Measurements from ENCODE around the gene AWAT2.
"Not testable (repeated sequence)": the region's sequence is repeated elsewhere in the genome, so short reads cannot be mapped to it uniquely, and the experiment has no call there.

The AWAT2 gene

GRCh38 chrX:70041993-70042392 is 7.7 kb downstream of the AWAT2 start:
- DNase-seq: no peak

- no peak for DNase-seq
Measured at GRCh38 chrX:70039758-70040157, 10.0 kb downstream of the AWAT2 start.

GRCh38 chrX:70038951-70039350 is 10.8 kb downstream of the AWAT2 start:
- no peak for DNase-seq

- DNase-seq: no peak
Measured at GRCh38 chrX:70038515-70038914, 11.2 kb downstream of the AWAT2 start.

GRCh38 chrX:70034646-70035045 is 15.1 kb downstream of the AWAT2 start:
- no peak for DNase-seq

- peak; percentile 6 for DNase-seq
Measured at GRCh38 chrX:70033348-70034051, 16.2 kb downstream of the AWAT2 start.

- DNase-seq: no peak
Measured at GRCh38 chrX:70032792-70033191, 16.9 kb downstream of the AWAT2 start.

- DNase-seq: peak; percentile 19
Measured at GRCh38 chrX:70030301-70030767, 19.4 kb downstream of the AWAT2 start.

- no peak for DNase-seq
Measured at GRCh38 chrX:70029863-70030262, 19.9 kb downstream of the AWAT2 start.

- no peak for DNase-seq
Measured at GRCh38 chrX:70026851-70027200, 22.9 kb downstream of the AWAT2 start.

- DNase-seq: no peak
Measured at GRCh38 chrX:70026112-70026850, 23.5 kb downstream of the AWAT2 start.

GRCh38 chrX:70025464-70025863 is 24.3 kb downstream of the AWAT2 start:
- no peak for DNase-seq

- DNase-seq: no peak
Measured at GRCh38 chrX:70022616-70023015, 27.1 kb downstream of the AWAT2 start.

- no peak for DNase-seq
Measured at GRCh38 chrX:70016513-70016912, 33.2 kb downstream of the AWAT2 start.

- DNase-seq: no peak
Measured at GRCh38 chrX:70013466-70014381, 36.0 kb downstream of the AWAT2 start.

- no peak for DNase-seq
Measured at GRCh38 chrX:70012756-70013155, 37.0 kb downstream of the AWAT2 start.

- DNase-seq: no peak
Measured at GRCh38 chrX:70009970-70010369, 39.8 kb downstream of the AWAT2 start.

GRCh38 chrX:70009049-70009448 is 40.7 kb downstream of the AWAT2 start:
- DNase-seq: no peak

GRCh38 chrX:70007946-70008345 is 41.8 kb downstream of the AWAT2 start:
- no peak for DNase-seq

GRCh38 chrX:70001708-70002341 is 47.9 kb downstream of the AWAT2 start:
- no peak for DNase-seq

GRCh38 chrX:70001269-70001668 is 48.5 kb downstream of the AWAT2 start:
- no peak for DNase-seq

GRCh38 chrX:69998299-69998698 is 51.4 kb downstream of the AWAT2 start:
- not testable (repeated sequence) for DNase-seq

GRCh38 chrX:69996113-69996468 is 53.6 kb downstream of the AWAT2 start:
- no peak for DNase-seq

Measured in NCI-H1048 (cell line).